Upper lobe of right lung (tissue), 1 donor: Measurements from ENCODE around the gene ACTN4. TPM values are rescaled to one million over a fixed set of nuclear protein-coding genes. Genes with fewer than 3 reads are reported as not detected.

Experiments used
- ATAC-seq: fragments of 200-7000 bp; cut with Tn5 transposase; one replicate; pipeline ENCODE4 v1.9.1; 2020; ENCODE audit warnings: mild to moderate bottlenecking, moderate library complexity
- DNase-seq: peaks from one replicate; pipeline ENCODE4 v3.0.0-alpha.2; 2020
- H3K27ac ChIP-seq: fragments of 200-600 bp; one replicate; pipeline ENCODE4 v1.8.0; 2022
- H3K27me3 ChIP-seq: fragments of 200-600 bp; one replicate; pipeline ENCODE4 v1.8.0; 2022; ENCODE audit warnings: mild to moderate bottlenecking
- H3K36me3 ChIP-seq: fragments of 200-600 bp; one replicate; pipeline ENCODE4 v1.8.0; 2022
- H3K4me1 ChIP-seq: fragments of 200-600 bp; one replicate; pipeline ENCODE4 v1.8.0; 2022
- H3K4me3 ChIP-seq: fragments of 200-600 bp; one replicate; pipeline ENCODE4 v1.8.0; 2022; ENCODE audit warnings: mild to moderate bottlenecking
- H3K9me3 ChIP-seq: fragments of 200-600 bp; one replicate; pipeline ENCODE4 v1.8.0; 2022
- CTCF ChIP-seq: fragments of 200-600 bp; IDR thresholded peaks from one replicate; pipeline ENCODE4 v1.8.0; 2022; ENCODE audit warnings: antibody characterized with exemption
- intact Hi-C: fragments of 100-400 bp; cut with DNase I; formaldehyde crosslinking; loops from one replicate; pipeline ENCODE4 v1.11.0; 2022
- total RNA-seq: library from RNA; stranded (reverse); fragmentation: NEBNext Ultra II Directional; extraction: Animal tissue kit (Norgen Biotek cat#: 25700); gene quantifications from one replicate; pipeline ENCODE4 v1.2.1, GENCODE V29; 2021
- donor health status: DM: no; HTN: yes; CAD: no; lungs with severe emphysema.

Gene ACTN4
- total RNA-seq, 1 donor from 2014 or later, result 565 TPM

GRCh38 chr19:38707512-38708114 is 60.2 kb downstream of the ACTN4 start:
- Histone ChIP-seq H3K27ac (peak overlapping the region; percentile 47), H3K4me1 (peaks cover 46% of the 10 kb centered on the region), H3K9me3 (no peaks in the 10 kb centered on the region), H3K36me3 (peaks cover 100% of the 10 kb centered on the region), H3K27me3 (no peaks in the 10 kb centered on the region), H3K4me3 (no peak overlapping the region)
- ATAC-seq (peak; percentile 27), DNase-seq (no peak)
- intact Hi-C loops, result loop anchor here (10.0 kb wide), 1 partner anchor 53 kb away; no protein-coding TSS in a partner anchor
- no peak for TF ChIP-seq CTCF

GRCh38 chr19:38708413-38709024 is 61.1 kb downstream of the ACTN4 start:
- TF ChIP-seq CTCF, result no peak
- Histone ChIP-seq H3K4me3 (no peak overlapping the region), H3K4me1 (peaks cover 49% of the 10 kb centered on the region), H3K27me3 (no peaks in the 10 kb centered on the region), H3K27ac (peak overlapping the region; percentile 47), H3K9me3 (no peaks in the 10 kb centered on the region), H3K36me3 (peaks cover 100% of the 10 kb centered on the region)
- DNase-seq, result no peak
- ATAC-seq, result no peak
- intact Hi-C loops, result loop anchor here (10.0 kb wide), 1 partner anchor 54 kb away; no protein-coding TSS in a partner anchor

- H3K9me3 ChIP-seq, result no peaks in the 10 kb centered on the region
- no peak overlapping the region for H3K4me3 ChIP-seq
- H3K4me1 ChIP-seq, result peaks cover 49% of the 10 kb centered on the region
- intact Hi-C loops, result loop anchor here (10.0 kb wide), 1 partner anchor 54 kb away; no protein-coding TSS in a partner anchor
- no peak for TF ChIP-seq CTCF
- H3K27ac ChIP-seq, result no peak overlapping the region
- no peak for DNase-seq
- no peak for ATAC-seq
- H3K27me3 ChIP-seq, result no peaks in the 10 kb centered on the region
- H3K36me3 ChIP-seq, result peaks cover 100% of the 10 kb centered on the region
These were observed 61.7 kb downstream of the ACTN4 start for GRCh38 chr19:38709119-38709518.

GRCh38 chr19:38709671-38710415 is 62.4 kb downstream of the ACTN4 start:
- no peak for TF ChIP-seq CTCF
- no peak overlapping the region for H3K4me3 ChIP-seq
- H3K4me1 ChIP-seq, result peaks cover 49% of the 10 kb centered on the region
- no peaks in the 10 kb centered on the region for H3K27me3 ChIP-seq
- H3K9me3 ChIP-seq, result no peaks in the 10 kb centered on the region
- ATAC-seq (no peak), DNase-seq (no peak)
- peaks cover 100% of the 10 kb centered on the region for H3K36me3 ChIP-seq
- peak overlapping the region; percentile 11 for H3K27ac ChIP-seq
- intact Hi-C loops, result loop anchor here (10.0 kb wide), 1 partner anchor 55 kb away; no protein-coding TSS in a partner anchor

GRCh38 chr19:38710416-38710702 is 62.9 kb downstream of the ACTN4 start:
- Histone ChIP-seq H3K27me3 (no peaks in the 10 kb centered on the region), H3K9me3 (no peaks in the 10 kb centered on the region), H3K36me3 (peaks cover 100% of the 10 kb centered on the region), H3K4me3 (no peak overlapping the region), H3K4me1 (peaks cover 49% of the 10 kb centered on the region), H3K27ac (no peak overlapping the region)
- DNase-seq (no peak), ATAC-seq (no peak)
- intact Hi-C loops, result no loop called here
- TF ChIP-seq CTCF, result no peak
